Skeletal muscle tissue (tissue), 4 donors: Measurements from ENCODE around the gene KREMEN1. TPM values are rescaled to one million over a fixed set of nuclear protein-coding genes. Genes with fewer than 3 reads are reported as not detected.

Experiments
- H3K27ac ChIP-seq: one replicate; pipeline ENCODE4 v1.7.0; 2013; ENCODE audit warnings: mild to moderate bottlenecking, low read depth, low read length, inconsistent platforms
- H3K27me3 ChIP-seq, 3 donors: one replicate each; pipeline ENCODE4 v1.7.0; 2013; ENCODE audit warnings: low read length in 3 of 3; ENCODE audit not compliant: control insufficient read depth in 3 of 3, insufficient read depth in 3 of 3
- H3K36me3 ChIP-seq, 3 donors: one replicate each; pipeline ENCODE4 v1.7.0; 2013; ENCODE audit warnings: low read length in 3 of 3; ENCODE audit not compliant: control insufficient read depth in 3 of 3, insufficient read depth in 3 of 3
- H3K4me1 ChIP-seq, 3 donors: one replicate each; pipeline ENCODE4 v1.7.0; 2013; ENCODE audit warnings: low read length in 3 of 3, mild to moderate bottlenecking in 3 of 3; ENCODE audit not compliant: control insufficient read depth in 3 of 3, insufficient read depth in 3 of 3
- H3K4me3 ChIP-seq, 3 donors: one replicate each; pipeline ENCODE4 v1.7.0; 2013; ENCODE audit warnings: low read length in 3 of 3
- H3K9ac ChIP-seq, 3 donors: one replicate each; pipeline ENCODE4 v1.7.0; 2013; ENCODE audit warnings: low read length in 3 of 3, mild to moderate bottlenecking in 3 of 3, moderate library complexity in 2 of 3, low read depth in 1 of 3
- H3K9me3 ChIP-seq, 3 donors: one replicate each; pipeline ENCODE4 v1.7.0; 2013; ENCODE audit warnings: low read length in 3 of 3; ENCODE audit not compliant: control insufficient read depth in 3 of 3
- total RNA-seq: library from RNA; depleted of rRNA; stranded (reverse); fragments of >200 nt; gene quantifications from one replicate; pipeline ENCODE4 v1.2.3, GENCODE V29; 2014
- donor health status: Osteomylitis.

Gene KREMEN1
- total RNA-seq, 1 donor from 2014 or later = 43.8 TPM

GRCh38 chr22:29126670-29127395 lies 54.0 kb downstream of the KREMEN1 start:
- Histone ChIP-seq H3K4me1 (peaks cover 0 to 3% (median 3%) of the 10 kb centered on the region in 3 donors), H3K36me3 (peaks cover 4 to 21% (median 14%) of the 10 kb centered on the region in 3 donors)

GRCh38 chr22:29128891-29129807 lies 56.3 kb downstream of the KREMEN1 start:
- Histone ChIP-seq H3K27ac (peak overlapping the region; percentile 44), H3K36me3 (peaks cover 4 to 19% (median 11%) of the 10 kb centered on the region in 3 donors), H3K9ac (no peak overlapping the region)

More at GRCh38 chr22:29126670-29127395, 54.0 kb downstream of the KREMEN1 start:
- no peak overlapping the region for H3K27ac ChIP-seq
- H3K4me3 ChIP-seq = no peak overlapping the region
- no peaks in the 10 kb centered on the region for H3K9me3 ChIP-seq
- no peak overlapping the region for H3K9ac ChIP-seq
- no peaks in the 10 kb centered on the region for H3K27me3 ChIP-seq

GRCh38 chr22:29129808-29130140 lies 56.9 kb downstream of the KREMEN1 start:
- no peak overlapping the region for H3K9ac ChIP-seq
- H3K36me3 ChIP-seq = peaks cover 6 to 19% (median 14%) of the 10 kb centered on the region in 3 donors
- peak overlapping the region; percentile 44 for H3K27ac ChIP-seq

More at GRCh38 chr22:29128891-29129807, 56.3 kb downstream of the KREMEN1 start:
- Histone ChIP-seq H3K4me1 (peaks cover 0 to 3% (median 3%) of the 10 kb centered on the region in 3 donors), H3K9me3 (no peaks in the 10 kb centered on the region), H3K4me3 (no peak overlapping the region), H3K27me3 (no peaks in the 10 kb centered on the region)

GRCh38 chr22:29130476-29130875 lies 57.6 kb downstream of the KREMEN1 start:
- Histone ChIP-seq H3K4me1 (peaks cover 0 to 5% (median 3%) of the 10 kb centered on the region in 3 donors), H3K9me3 (no peaks in the 10 kb centered on the region), H3K36me3 (peaks cover 2 to 14% (median 12%) of the 10 kb centered on the region in 3 donors), H3K27me3 (no peaks in the 10 kb centered on the region), H3K9ac (no peak overlapping the region), H3K27ac (peak overlapping the region; percentile 38), H3K4me3 (no peak overlapping the region)

More at GRCh38 chr22:29129808-29130140, 56.9 kb downstream of the KREMEN1 start:
- peaks cover 0 to 5% (median 3%) of the 10 kb centered on the region in 3 donors for H3K4me1 ChIP-seq
- H3K4me3 ChIP-seq = no peak overlapping the region
- H3K9me3 ChIP-seq = no peaks in the 10 kb centered on the region
- no peaks in the 10 kb centered on the region for H3K27me3 ChIP-seq

GRCh38 chr22:29133603-29134133 lies 60.8 kb downstream of the KREMEN1 start:
- H3K4me1 ChIP-seq = peaks cover 3 to 9% (median 6%) of the 10 kb centered on the region in 3 donors
- H3K27ac ChIP-seq = no peak overlapping the region
- no peak overlapping the region for H3K9ac ChIP-seq
- H3K27me3 ChIP-seq = no peaks in the 10 kb centered on the region
- H3K9me3 ChIP-seq = no peaks in the 10 kb centered on the region
- no peak overlapping the region for H3K4me3 ChIP-seq
- H3K36me3 ChIP-seq = peaks cover 12 to 16% (median 13%) of the 10 kb centered on the region in 3 donors

- Histone ChIP-seq H3K4me1 (peaks cover 0 to 9% (median 6%) of the 10 kb centered on the region in 3 donors), H3K36me3 (peaks cover 18 to 21% (median 21%) of the 10 kb centered on the region in 3 donors), H3K27me3 (no peaks in the 10 kb centered on the region), H3K4me3 (no peak overlapping the region), H3K9ac (no peak overlapping the region), H3K9me3 (no peaks in the 10 kb centered on the region), H3K27ac (no peak overlapping the region)
Observed at GRCh38 chr22:29134448-29134847, 61.6 kb downstream of the KREMEN1 start.

GRCh38 chr22:29136782-29137700 lies 64.2 kb downstream of the KREMEN1 start:
- Histone ChIP-seq H3K4me1 (peaks cover 7 to 17% (median 12%) of the 10 kb centered on the region in 3 donors), H3K9me3 (no peaks in the 10 kb centered on the region), H3K36me3 (peaks cover 35 to 45% (median 35%) of the 10 kb centered on the region in 3 donors), H3K27me3 (no peaks in the 10 kb centered on the region), H3K4me3 (no peak overlapping the region), H3K9ac (peak overlapping the region in 2 of 3 donors; percentile 35 to 40), H3K27ac (no peak overlapping the region)

GRCh38 chr22:29138556-29139305 lies 65.9 kb downstream of the KREMEN1 start:
- Histone ChIP-seq H3K4me3 (no peak overlapping the region), H3K27ac (no peak overlapping the region), H3K9ac (no peak overlapping the region), H3K36me3 (peaks cover 37 to 51% (median 44%) of the 10 kb centered on the region in 3 donors), H3K4me1 (peaks cover 14 to 28% (median 19%) of the 10 kb centered on the region in 3 donors), H3K27me3 (no peaks in the 10 kb centered on the region), H3K9me3 (no peaks in the 10 kb centered on the region)
